Lung (tissue), 12 donors: Measurements from ENCODE around the gene TMEM40. TPM values are rescaled to one million over a fixed set of nuclear protein-coding genes. Genes with fewer than 3 reads are reported as not detected.

Experiments used
- ATAC-seq: fragments of 200-7000 bp; cut with Tn5 transposase; one replicate; pipeline ENCODE4 v1.9.1; 2020; ENCODE audit warnings: moderate number of reproducible peaks; ENCODE audit not compliant: insufficient read depth, low FRiP score
- DNase-seq, 3 donors: peaks; one replicate each; pipeline ENCODE4 v3.0.0-alpha.2; 2013 to 2017
- H3K27ac ChIP-seq, 2 donors: one replicate each; pipeline ENCODE4 v1.5.1; 2013; ENCODE audit warnings: mild to moderate bottlenecking in 2 of 2, moderate library complexity in 2 of 2, control low read depth in 1 of 2, inconsistent platforms in 1 of 2, low read depth in 1 of 2, low read length in 1 of 2
- H3K27me3 ChIP-seq, 3 donors: one replicate each; pipeline ENCODE4 v1.5.1; 2013; ENCODE audit warnings: low read length in 2 of 3; ENCODE audit not compliant: control insufficient read depth in 3 of 3, insufficient read depth in 3 of 3
- H3K36me3 ChIP-seq, 4 donors: one replicate each; pipeline ENCODE4 v1.5.1; 2013; ENCODE audit warnings: low read length in 4 of 4, mild to moderate bottlenecking in 1 of 4, moderate library complexity in 1 of 4; ENCODE audit not compliant: control insufficient read depth in 4 of 4, insufficient read depth in 4 of 4
- H3K4me1 ChIP-seq, 5 donors: one replicate each; pipeline ENCODE4 v1.5.1; 2013; ENCODE audit warnings: low read length in 5 of 5, mild to moderate bottlenecking in 2 of 5, moderate library complexity in 1 of 5; ENCODE audit not compliant: control insufficient read depth in 5 of 5, insufficient read depth in 5 of 5
- H3K4me3 ChIP-seq: one replicate; pipeline ENCODE4 v1.5.1; 2013; ENCODE audit warnings: mild to moderate bottlenecking, control low read depth, moderate library complexity
- H3K9ac ChIP-seq, 2 donors: one replicate each; pipeline ENCODE4 v1.5.1; 2013; ENCODE audit warnings: low read length in 2 of 2, control low read depth in 1 of 2; ENCODE audit not compliant: insufficient read depth in 1 of 2
- H3K9me3 ChIP-seq, 4 donors: one replicate each; pipeline ENCODE4 v1.5.1; 2013; ENCODE audit warnings: low read length in 3 of 4, mild to moderate bottlenecking in 1 of 4, moderate library complexity in 1 of 4; ENCODE audit not compliant: control insufficient read depth in 4 of 4, insufficient read depth in 3 of 4
- CTCF ChIP-seq: IDR thresholded peaks from 2 replicates; pipeline ENCODE4 v1.5.1; 2012; ENCODE audit warnings: mild to moderate bottlenecking; ENCODE audit errors: control extremely low read depth, extremely low read depth
- WGBS, 2 donors: extraction: QIAGEN DNeasy Blood & Tissue Kit; methylation state at CpG; one replicate each; pipeline ENCODE4 v1.1.7; 2013; 5-methylcytosine and 5-hydroxymethylcytosine counted together
- polyA plus RNA-seq, 2 donors: library from polyadenylated mRNA; stranded (reverse); fragments of 200-250 nt; gene quantifications; one replicate each; pipeline ENCODE4 v1.2.1, GENCODE V29; 2013
- total RNA-seq, 2 donors: library from RNA; depleted of rRNA in 1 of 2; stranded (reverse); fragments of >200 nt in 1 of 2; gene quantifications; one replicate each; pipeline ENCODE4 v1.2.1, GENCODE V29; 2014 to 2021
- donor health status: control.
- donor health status: control.
- donor health status: Bipolar disorder and iron deficiency.
- donor health status: healthy.
- donor health status: DM: yes; HTN: yes; CAD: no.

The TMEM40 gene
- total and polyA plus RNA-seq, 4 donors, result 2.0 to 6.0 (median 4.0) TPM

GRCh38 chr3:12709334-12709733 lies 49.7 kb downstream of the TMEM40 start:
- Histone ChIP-seq H3K36me3 (no peaks in the 10 kb centered on the region), H3K9ac (no peak overlapping the region), H3K27me3 (no peaks in the 10 kb centered on the region), H3K4me1 (peaks cover 0 to 6% (median 0%) of the 10 kb centered on the region in 5 donors), H3K4me3 (no peak overlapping the region), H3K9me3 (no peaks in the 10 kb centered on the region), H3K27ac (no peak overlapping the region)
- ATAC-seq (no peak), DNase-seq (no peak)
- 43 to 74% methylated on average over 3 of the region's 3 CpGs for WGBS, 2 donors
- TF ChIP-seq CTCF, result no peak

- 63 to 86% methylated on average over 6 of the region's 6 CpGs for WGBS, 2 donors
- ATAC-seq, result no peak
- no peak for TF ChIP-seq CTCF
- Histone ChIP-seq H3K9me3 (no peaks in the 10 kb centered on the region), H3K36me3 (no peaks in the 10 kb centered on the region), H3K27ac (no peak overlapping the region), H3K27me3 (no peaks in the 10 kb centered on the region), H3K4me1 (peaks cover 0 to 6% (median 0%) of the 10 kb centered on the region in 5 donors), H3K9ac (no peak overlapping the region), H3K4me3 (no peak overlapping the region)
- no peak for DNase-seq
These were observed 50.4 kb downstream of the TMEM40 start for GRCh38 chr3:12708584-12709192.

- H3K4me3 ChIP-seq, result no peak overlapping the region
- H3K36me3 ChIP-seq, result no peaks in the 10 kb centered on the region
- H3K9ac ChIP-seq, result no peak overlapping the region
- ATAC-seq (no peak), DNase-seq (no peak)
- WGBS, 2 donors, result 54 to 64% methylated on average over 2 of the region's 2 CpGs
- H3K27ac ChIP-seq, result no peak overlapping the region
- H3K4me1 ChIP-seq, result peaks cover 0 to 6% (median 0%) of the 10 kb centered on the region in 5 donors
- no peak for TF ChIP-seq CTCF
- no peaks in the 10 kb centered on the region for H3K27me3 ChIP-seq
- H3K9me3 ChIP-seq, result no peaks in the 10 kb centered on the region
These were observed 51.6 kb downstream of the TMEM40 start for GRCh38 chr3:12707449-12707848.
